Effector memory CD4-positive, alpha-beta T cell (primary cell): Measurements from ENCODE around the gene MTR.

Experiments used
- DNase-seq, 3 donors: peaks; one replicate each; pipeline ENCODE4 v3.0.0-alpha.2; 2020
- H3K27ac ChIP-seq: 2 replicates; pipeline ENCODE4 v1.7.0; 2013; ENCODE audit warnings: mild to moderate bottlenecking, low read length, moderate library complexity; ENCODE audit not compliant: insufficient read depth, poor library complexity, severe bottlenecking
- H3K27me3 ChIP-seq: replicated peaks from 2 replicates; pipeline ENCODE4 v1.7.0; 2013; ENCODE audit warnings: mild to moderate bottlenecking, low read length; ENCODE audit not compliant: insufficient read depth, control insufficient read depth, poor library complexity, severe bottlenecking
- H3K36me3 ChIP-seq: 2 replicates; pipeline ENCODE4 v1.7.0; 2013; ENCODE audit warnings: mild to moderate bottlenecking, low read length, moderate library complexity; ENCODE audit not compliant: control insufficient read depth, insufficient read depth
- H3K4me1 ChIP-seq: 2 replicates; pipeline ENCODE4 v1.7.0; 2013; ENCODE audit warnings: low read length, mild to moderate bottlenecking; ENCODE audit not compliant: control insufficient read depth, insufficient read depth, poor library complexity, severe bottlenecking
- H3K4me3 ChIP-seq: 2 replicates; pipeline ENCODE4 v1.7.0; 2013; ENCODE audit warnings: low read length, low read depth, mild to moderate bottlenecking; ENCODE audit not compliant: insufficient read depth, poor library complexity, severe bottlenecking
- H3K9me3 ChIP-seq: 2 replicates; pipeline ENCODE4 v1.7.0; 2013; ENCODE audit warnings: mild to moderate bottlenecking, low read length, moderate library complexity; ENCODE audit not compliant: control insufficient read depth

MTR gene

GRCh38 chr1:236942431-236942830 lies 147.3 kb downstream of the MTR start:
- Histone ChIP-seq H3K27me3 (no peaks in the 10 kb centered on the region), H3K27ac (no peak overlapping the region), H3K4me3 (no peak overlapping the region), H3K9me3 (no peaks in the 10 kb centered on the region), H3K4me1 (no peaks in the 10 kb centered on the region), H3K36me3 (no peaks in the 10 kb centered on the region)
- DNase-seq, result no peak

- Histone ChIP-seq H3K4me3 (no peak overlapping the region), H3K9me3 (no peaks in the 10 kb centered on the region), H3K4me1 (no peaks in the 10 kb centered on the region), H3K27me3 (no peaks in the 10 kb centered on the region), H3K36me3 (no peaks in the 10 kb centered on the region), H3K27ac (no peak overlapping the region)
- no peak for DNase-seq
Observed at GRCh38 chr1:236944556-236944955, 149.5 kb downstream of the MTR start.

DNA sequence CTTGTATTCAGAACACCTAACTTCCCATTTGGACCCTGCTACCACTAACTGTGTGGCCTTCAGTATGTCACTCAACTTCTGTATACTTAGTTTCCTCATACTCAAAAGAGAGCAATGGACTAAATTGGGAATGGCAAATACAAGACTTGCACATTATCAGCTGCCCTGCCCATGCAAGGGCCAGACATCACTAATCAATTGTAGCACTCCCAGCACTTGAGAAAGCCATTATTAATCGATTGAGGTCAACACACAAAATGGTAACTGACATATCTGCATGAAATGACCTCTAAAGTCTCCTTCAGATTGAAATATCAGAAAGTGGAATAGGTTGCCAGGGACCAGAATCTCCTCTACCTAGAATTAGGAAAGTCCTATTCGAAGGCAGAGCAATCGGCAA lies 149.9 kb downstream of the MTR start:
- H3K4me3 ChIP-seq, result no peak overlapping the region
- H3K27ac ChIP-seq, result no peak overlapping the region
- no peaks in the 10 kb centered on the region for H3K36me3 ChIP-seq
- no peaks in the 10 kb centered on the region for H3K27me3 ChIP-seq
- no peaks in the 10 kb centered on the region for H3K4me1 ChIP-seq
- DNase-seq, result no peak
- no peaks in the 10 kb centered on the region for H3K9me3 ChIP-seq

- Histone ChIP-seq H3K9me3 (no peaks in the 10 kb centered on the region), H3K27me3 (no peaks in the 10 kb centered on the region), H3K4me1 (no peaks in the 10 kb centered on the region), H3K36me3 (no peaks in the 10 kb centered on the region), H3K4me3 (no peak overlapping the region), H3K27ac (no peak overlapping the region)
- DNase-seq, result no peak
Observed at GRCh38 chr1:236947794-236948193, 152.7 kb downstream of the MTR start.

- no peak overlapping the region for H3K27ac ChIP-seq
- no peaks in the 10 kb centered on the region for H3K36me3 ChIP-seq
- H3K27me3 ChIP-seq, result no peaks in the 10 kb centered on the region
- no peaks in the 10 kb centered on the region for H3K9me3 ChIP-seq
- no peak overlapping the region for H3K4me3 ChIP-seq
- no peaks in the 10 kb centered on the region for H3K4me1 ChIP-seq
- no peak for DNase-seq
Observed at GRCh38 chr1:236948381-236948780, 153.3 kb downstream of the MTR start.

GRCh38 chr1:236948996-236949395 lies 153.9 kb downstream of the MTR start:
- Histone ChIP-seq H3K4me1 (no peaks in the 10 kb centered on the region), H3K9me3 (no peaks in the 10 kb centered on the region), H3K36me3 (no peaks in the 10 kb centered on the region), H3K4me3 (no peak overlapping the region), H3K27ac (no peak overlapping the region), H3K27me3 (no peaks in the 10 kb centered on the region)
- no peak for DNase-seq

- Histone ChIP-seq H3K9me3 (no peaks in the 10 kb centered on the region), H3K27me3 (no peaks in the 10 kb centered on the region), H3K4me1 (no peaks in the 10 kb centered on the region), H3K27ac (no peak overlapping the region), H3K36me3 (no peaks in the 10 kb centered on the region), H3K4me3 (no peak overlapping the region)
- DNase-seq, result no peak
Observed at GRCh38 chr1:236950365-236950764, 155.3 kb downstream of the MTR start.

DNA sequence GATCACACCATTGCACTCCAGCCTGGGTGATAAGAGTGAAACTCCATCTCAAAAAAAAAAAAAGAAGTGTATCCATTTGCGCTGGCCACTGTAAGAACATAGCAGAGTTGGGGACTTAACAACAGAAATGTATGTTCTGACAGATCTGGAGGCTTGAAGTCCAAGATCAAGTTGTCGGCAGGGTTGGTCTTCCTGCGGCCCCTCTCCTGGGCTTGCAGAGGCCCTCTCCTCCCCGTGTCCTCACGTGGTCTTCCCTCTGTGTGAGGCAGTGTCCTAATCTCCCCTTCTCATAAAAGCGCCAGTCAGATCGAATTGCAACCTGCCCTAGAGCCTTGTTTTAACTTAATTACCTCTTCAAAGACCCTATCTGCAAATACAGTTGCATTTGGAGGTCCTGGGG lies 156.6 kb downstream of the MTR start:
- Histone ChIP-seq H3K36me3 (no peaks in the 10 kb centered on the region), H3K27ac (no peak overlapping the region), H3K4me3 (no peak overlapping the region), H3K4me1 (no peaks in the 10 kb centered on the region), H3K27me3 (no peaks in the 10 kb centered on the region), H3K9me3 (no peaks in the 10 kb centered on the region)
- DNase-seq, result no peak

GRCh38 chr1:236952246-236953003 lies 157.3 kb downstream of the MTR start:
- no peak overlapping the region for H3K27ac ChIP-seq
- no peaks in the 10 kb centered on the region for H3K27me3 ChIP-seq
- no peaks in the 10 kb centered on the region for H3K4me1 ChIP-seq
- H3K4me3 ChIP-seq, result no peak overlapping the region
- no peaks in the 10 kb centered on the region for H3K9me3 ChIP-seq
- no peaks in the 10 kb centered on the region for H3K36me3 ChIP-seq
- DNase-seq, result no peak

- Histone ChIP-seq H3K27me3 (no peaks in the 10 kb centered on the region), H3K4me1 (no peaks in the 10 kb centered on the region), H3K4me3 (no peak overlapping the region), H3K27ac (no peak overlapping the region), H3K9me3 (no peaks in the 10 kb centered on the region), H3K36me3 (no peaks in the 10 kb centered on the region)
- no peak for DNase-seq
Observed at GRCh38 chr1:236953151-236953700, 158.1 kb downstream of the MTR start.
